Choroid plexus epithelial cell (primary cell): ENCODE measurements around the gene PGBD5.
A peak's percentile ranks its signal among the peaks of the same experiment; 100 is the strongest.

Experiments used
- DNase-seq: peaks from one replicate; pipeline ENCODE4 v3.0.0-alpha.2; 2010; ENCODE audit warnings: low read depth
- H3K4me3 ChIP-seq: 2 replicates; pipeline ENCODE4 v1.5.1; 2011; ENCODE audit warnings: low read depth, mild to moderate bottlenecking, control low read depth, low read length, moderate library complexity
- TF ChIP-seq, protein P1 (sequence below): conservative IDR thresholded peaks from 2 replicates; pipeline ENCODE4 v1.5.1; 2011; ENCODE audit warnings: low read depth, mild to moderate bottlenecking, control low read depth, inconsistent platforms, low read length, moderate library complexity

PGBD5 gene

DNA sequence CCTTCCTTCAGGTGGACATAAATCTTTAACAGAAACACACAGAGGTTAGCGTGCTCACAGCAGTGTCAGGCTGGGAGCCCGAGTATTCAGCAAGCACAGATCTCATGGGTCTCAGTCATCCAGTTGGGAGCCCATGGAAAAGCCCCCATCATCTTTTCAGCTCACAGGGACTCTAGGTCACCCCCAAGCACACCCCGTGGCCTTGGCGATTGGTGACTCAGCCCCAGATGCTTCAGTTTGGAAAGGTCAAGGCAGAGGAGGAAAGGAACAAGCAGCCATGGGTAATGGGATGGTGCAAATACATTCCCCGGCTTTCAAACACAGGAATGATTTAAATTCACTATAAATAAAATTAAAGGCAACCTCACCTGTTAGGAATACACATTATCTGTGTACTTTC, 88.9 kb downstream of the PGBD5 start:
- no peak overlapping the region for H3K4me3 ChIP-seq
- TF ChIP-seq, protein P1, sequence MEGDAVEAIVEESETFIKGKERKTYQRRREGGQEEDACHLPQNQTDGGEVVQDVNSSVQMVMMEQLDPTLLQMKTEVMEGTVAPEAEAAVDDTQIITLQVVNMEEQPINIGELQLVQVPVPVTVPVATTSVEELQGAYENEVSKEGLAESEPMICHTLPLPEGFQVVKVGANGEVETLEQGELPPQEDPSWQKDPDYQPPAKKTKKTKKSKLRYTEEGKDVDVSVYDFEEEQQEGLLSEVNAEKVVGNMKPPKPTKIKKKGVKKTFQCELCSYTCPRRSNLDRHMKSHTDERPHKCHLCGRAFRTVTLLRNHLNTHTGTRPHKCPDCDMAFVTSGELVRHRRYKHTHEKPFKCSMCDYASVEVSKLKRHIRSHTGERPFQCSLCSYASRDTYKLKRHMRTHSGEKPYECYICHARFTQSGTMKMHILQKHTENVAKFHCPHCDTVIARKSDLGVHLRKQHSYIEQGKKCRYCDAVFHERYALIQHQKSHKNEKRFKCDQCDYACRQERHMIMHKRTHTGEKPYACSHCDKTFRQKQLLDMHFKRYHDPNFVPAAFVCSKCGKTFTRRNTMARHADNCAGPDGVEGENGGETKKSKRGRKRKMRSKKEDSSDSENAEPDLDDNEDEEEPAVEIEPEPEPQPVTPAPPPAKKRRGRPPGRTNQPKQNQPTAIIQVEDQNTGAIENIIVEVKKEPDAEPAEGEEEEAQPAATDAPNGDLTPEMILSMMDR = no peak

DNA sequence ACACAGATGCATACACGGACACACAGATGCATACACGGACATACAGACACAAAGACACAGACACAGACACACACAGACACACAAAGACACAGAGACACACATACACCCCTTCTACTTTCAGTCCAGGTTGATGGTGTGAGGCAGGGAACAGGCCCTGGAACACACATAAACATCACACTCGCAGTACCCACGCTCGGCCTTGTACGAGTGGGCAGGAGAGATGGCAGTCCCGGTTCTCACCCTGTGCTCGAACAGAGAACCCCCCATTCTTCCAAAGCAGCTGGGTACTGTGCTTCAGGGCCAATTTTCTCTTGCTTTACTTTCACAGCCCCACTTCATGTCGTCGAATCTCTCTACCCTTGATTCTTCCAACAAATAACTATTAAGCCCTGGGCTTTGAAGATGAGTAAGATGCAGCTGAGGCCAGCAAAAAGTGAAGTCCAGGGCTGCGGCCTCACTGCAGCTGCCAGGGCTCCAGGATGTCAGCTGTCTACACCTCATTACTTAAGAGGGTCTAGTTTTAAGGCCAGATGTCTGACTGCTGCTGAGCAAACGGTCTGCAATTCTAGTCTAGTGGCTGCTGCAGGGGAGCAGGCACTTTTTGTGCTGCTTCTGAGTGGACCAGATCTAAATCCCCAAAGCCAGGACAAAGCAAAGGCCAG, 90.1 kb downstream of the PGBD5 start:
- TF ChIP-seq, protein P1 = no peak
- DNase-seq = peak; percentile 60
- H3K4me3 ChIP-seq = no peak overlapping the region

More for the DNA sequence above, 88.9 kb downstream of the PGBD5 start:
- no peak for DNase-seq

DNA sequence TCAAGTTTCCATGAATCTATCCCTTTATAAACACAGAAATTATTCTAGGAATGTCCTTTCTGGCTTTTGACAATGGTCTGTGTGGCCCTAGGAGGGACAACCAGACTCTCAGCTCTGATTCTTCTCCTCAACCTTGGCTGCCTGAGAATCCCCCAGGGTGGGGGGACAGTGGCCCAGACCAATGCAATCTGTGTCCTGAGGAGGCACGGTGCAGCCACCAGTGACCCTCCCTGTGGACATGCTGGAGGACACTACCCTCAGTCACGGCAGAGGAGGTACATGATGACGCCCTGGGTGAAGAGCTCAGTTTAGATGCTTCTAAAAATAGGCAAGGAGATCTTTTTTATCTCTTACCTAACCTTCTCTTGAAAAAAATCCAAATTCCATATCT, 91.7 kb downstream of the PGBD5 start:
- TF ChIP-seq, protein P1 = no peak
- H3K4me3 ChIP-seq = no peak overlapping the region

DNA sequence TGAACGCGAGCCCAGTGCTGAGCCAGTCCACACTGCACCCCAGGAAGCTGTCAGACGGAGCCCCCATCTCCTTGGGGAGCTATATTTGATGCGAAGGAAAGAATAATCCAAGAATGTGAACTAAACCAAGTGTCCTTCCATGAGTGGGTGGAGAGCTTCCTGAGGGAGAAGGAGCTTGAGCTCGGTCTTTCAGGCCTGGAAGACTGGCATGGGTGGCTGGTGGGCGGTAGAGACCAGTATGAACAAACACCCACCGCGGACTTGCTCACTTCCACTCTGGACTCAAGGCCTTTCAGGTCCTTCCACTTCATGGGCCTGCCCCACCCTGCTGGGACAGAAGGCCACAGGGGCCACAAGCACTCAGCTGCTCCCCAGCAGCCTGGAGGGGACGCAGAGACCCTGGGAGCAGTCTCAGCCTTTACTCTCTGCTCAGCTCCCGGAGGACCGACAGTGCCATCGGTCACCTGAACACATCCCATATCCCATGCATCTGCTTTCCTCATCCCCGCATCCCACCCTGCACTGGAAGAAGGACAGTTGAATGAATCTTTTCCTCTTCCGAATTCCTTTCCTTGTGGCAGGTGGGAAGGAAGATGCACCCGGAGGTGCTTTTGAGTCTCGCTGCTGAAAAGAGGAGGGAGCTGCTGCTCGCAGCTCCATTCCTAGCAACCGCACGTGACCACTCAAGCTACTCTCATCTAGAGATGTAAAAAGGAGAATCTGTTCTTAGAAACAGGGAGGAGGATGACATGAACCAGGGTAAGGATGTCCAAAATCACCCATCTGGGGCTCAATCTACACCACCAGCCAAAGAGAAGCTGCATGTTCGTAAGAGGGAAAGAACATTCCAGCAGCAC, 92.3 kb downstream of the PGBD5 start:
- TF ChIP-seq, protein P1 = no peak
- no peak for DNase-seq

More for the DNA sequence above, 91.7 kb downstream of the PGBD5 start:
- no peak for DNase-seq

DNA sequence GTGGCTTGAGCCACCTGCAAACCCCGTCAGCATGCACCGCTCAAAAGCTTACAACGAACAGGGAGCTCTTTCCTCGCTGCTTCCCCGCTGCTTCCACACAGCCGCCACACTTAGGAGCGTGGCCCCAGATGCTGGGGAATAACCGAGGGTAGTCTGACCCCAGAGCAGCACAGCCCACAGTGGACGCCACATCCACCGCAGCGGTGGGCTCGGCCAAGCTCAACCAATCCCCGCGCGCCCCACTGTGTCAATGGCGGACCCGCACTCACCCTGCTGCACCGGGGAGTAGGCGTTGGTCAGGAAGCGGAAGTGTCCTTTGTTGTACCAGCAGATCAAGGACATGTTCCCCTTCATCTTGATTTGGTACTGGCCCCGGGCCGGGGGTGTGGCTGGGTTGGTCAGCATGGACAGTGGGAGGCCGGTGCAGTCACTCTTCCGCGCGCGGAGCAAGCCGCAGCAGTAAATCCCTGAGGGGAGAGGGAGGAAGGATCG, 93.5 kb downstream of the PGBD5 start:
- H3K4me3 ChIP-seq = no peak overlapping the region
- TF ChIP-seq, protein P1 = no peak

More for the DNA sequence above, 92.3 kb downstream of the PGBD5 start:
- H3K4me3 ChIP-seq = no peak overlapping the region

DNA sequence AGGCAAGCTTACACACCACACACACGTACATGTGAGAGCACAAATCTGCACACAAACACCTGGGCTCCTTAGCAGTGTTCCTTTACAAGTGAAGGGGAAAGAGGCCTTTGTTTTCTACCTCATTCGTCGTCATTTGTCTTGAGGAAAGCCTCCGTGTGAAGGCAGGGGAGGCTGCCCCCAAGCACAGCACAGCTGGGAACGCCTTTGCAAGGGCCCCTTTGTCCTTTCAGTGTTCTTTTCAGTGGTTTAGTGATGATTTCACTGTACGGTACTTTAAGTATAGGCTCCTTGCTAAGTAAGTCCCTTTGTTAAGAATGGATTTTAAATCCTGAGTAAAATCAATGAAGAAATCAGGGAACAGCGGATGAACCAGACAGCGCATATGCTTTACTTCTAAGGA, 94.1 kb downstream of the PGBD5 start:
- TF ChIP-seq, protein P1 = no peak

More for the DNA sequence above, 93.5 kb downstream of the PGBD5 start:
- no peak for DNase-seq

DNA sequence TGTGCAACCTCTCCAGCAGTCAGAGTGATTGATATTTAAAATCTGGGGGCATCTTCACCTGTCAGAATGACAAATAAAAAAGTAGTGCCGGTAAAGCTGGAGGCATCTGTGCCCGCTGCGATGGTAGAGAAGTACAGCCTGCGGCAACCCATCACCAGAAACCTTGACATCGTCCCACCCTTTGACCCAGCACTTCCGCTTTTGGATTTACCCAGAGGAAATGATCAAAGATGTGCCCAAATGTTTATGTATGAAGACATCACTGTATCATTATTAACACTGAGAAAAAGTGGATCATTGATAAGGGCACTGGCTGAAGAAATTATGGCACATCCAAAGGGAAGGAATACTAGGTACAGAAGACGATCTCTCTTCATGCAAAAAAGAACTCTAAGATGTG, 96.0 kb downstream of the PGBD5 start:
- TF ChIP-seq, protein P1 = no peak
- no peak for DNase-seq
- no peak overlapping the region for H3K4me3 ChIP-seq

More for the DNA sequence above, 94.1 kb downstream of the PGBD5 start:
- DNase-seq = no peak
- no peak overlapping the region for H3K4me3 ChIP-seq
